Astrocyte of the spinal cord (primary cell): ENCODE measurements around the gene PRXL2B.

Experiments used
- DNase-seq: peaks from one replicate; pipeline ENCODE4 v3.0.0; 2011; ENCODE audit warnings: low read depth, low spot score
- H3K4me3 ChIP-seq: 2 replicates; pipeline ENCODE4 v1.5.1; 2011; ENCODE audit warnings: low read depth, mild to moderate bottlenecking, low read length, moderate library complexity
- in situ Hi-C: cut with HindIII; loops from 2 replicates; pipeline ENCODE4 v1.10.0; 2017; ENCODE audit warnings: low sequenced_read_pairs
- TF ChIP-seq, protein P1 (sequence below): IDR thresholded peaks from 2 replicates; pipeline ENCODE4 v1.5.1; 2012; ENCODE audit warnings: low read depth, mild to moderate bottlenecking, low read length, inconsistent platforms

PRXL2B gene

DNA sequence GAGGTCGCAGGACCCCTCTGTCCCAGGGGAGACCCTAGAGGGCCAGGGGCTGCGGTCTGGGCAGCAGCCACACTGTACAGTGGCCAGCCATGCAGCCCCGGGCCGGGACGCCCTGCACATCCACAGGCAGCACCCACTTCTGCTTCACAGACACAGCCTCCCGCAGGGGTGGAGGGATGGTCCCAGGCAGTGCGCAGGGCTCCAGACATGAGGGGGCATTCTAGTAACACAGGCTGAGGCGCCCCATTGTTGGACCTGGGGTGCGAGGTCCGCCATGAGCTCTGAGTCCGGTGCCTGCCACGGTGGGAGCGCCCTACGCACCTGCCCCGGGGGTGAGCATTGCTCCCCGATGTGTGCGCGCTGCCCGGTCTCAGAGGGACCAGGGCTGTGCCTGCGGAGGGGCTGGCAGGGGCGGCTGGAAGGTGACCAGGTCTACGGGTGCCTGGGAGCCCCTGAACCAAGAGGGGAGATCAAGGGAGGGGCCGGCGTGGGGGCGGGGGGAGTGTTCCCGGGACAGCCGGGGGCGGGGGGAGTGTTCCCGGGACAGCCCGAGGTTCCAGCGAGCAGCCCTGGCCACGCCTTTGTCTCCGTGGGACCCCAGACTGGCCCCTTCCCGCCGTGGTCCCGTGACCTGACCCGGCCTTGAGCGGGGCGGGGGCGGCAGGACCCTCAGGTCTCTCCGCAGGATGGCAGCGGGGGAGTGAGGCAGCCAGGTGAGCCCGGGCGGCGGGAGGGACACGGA, 41.8 kb downstream of the PRXL2B start:
- no peak overlapping the region for H3K4me3 ChIP-seq
- no peak for DNase-seq
- TF ChIP-seq, protein P1, sequence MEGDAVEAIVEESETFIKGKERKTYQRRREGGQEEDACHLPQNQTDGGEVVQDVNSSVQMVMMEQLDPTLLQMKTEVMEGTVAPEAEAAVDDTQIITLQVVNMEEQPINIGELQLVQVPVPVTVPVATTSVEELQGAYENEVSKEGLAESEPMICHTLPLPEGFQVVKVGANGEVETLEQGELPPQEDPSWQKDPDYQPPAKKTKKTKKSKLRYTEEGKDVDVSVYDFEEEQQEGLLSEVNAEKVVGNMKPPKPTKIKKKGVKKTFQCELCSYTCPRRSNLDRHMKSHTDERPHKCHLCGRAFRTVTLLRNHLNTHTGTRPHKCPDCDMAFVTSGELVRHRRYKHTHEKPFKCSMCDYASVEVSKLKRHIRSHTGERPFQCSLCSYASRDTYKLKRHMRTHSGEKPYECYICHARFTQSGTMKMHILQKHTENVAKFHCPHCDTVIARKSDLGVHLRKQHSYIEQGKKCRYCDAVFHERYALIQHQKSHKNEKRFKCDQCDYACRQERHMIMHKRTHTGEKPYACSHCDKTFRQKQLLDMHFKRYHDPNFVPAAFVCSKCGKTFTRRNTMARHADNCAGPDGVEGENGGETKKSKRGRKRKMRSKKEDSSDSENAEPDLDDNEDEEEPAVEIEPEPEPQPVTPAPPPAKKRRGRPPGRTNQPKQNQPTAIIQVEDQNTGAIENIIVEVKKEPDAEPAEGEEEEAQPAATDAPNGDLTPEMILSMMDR, result no peak
- in situ Hi-C loops, result no loop called here

DNA sequence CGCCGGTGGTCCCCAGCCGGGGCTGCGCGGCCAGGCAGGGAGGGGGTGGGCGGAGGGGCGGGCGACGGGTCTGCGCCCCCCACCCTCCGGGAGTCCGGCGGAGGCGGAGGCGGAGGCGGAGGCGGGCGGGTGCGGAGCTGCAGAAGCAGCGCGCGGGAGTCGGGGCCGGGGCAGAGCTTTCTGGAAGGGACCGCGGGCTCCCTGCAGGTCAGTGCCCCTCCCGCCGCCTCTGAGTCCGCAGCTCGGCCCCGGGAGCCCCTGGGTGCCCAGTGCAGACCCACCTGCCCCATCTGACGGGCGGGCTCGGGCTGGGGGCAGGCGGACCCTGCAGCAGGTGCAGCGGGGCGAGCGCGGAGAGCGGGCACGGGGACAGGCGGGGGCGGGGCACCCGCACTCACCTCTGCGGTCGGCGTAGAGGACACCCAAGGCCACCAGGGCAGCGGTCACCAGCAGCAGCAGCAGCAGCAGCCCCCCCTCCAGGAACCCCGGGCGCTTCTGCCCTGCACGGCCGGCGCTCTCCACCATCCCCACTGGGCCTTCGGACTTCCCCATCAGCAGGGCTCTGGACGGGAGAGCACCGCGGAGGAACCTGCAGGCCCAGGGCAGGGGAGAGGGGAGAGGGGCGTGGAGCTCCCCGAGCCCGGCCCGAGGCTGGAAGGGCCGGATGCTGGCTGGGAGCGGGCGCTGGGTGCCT, 42.5 kb downstream of the PRXL2B start:
- H3K4me3 ChIP-seq, result no peak overlapping the region
- DNase-seq, result no peak
- in situ Hi-C loops, result no loop called here
- TF ChIP-seq, protein P1, result no peak

DNA sequence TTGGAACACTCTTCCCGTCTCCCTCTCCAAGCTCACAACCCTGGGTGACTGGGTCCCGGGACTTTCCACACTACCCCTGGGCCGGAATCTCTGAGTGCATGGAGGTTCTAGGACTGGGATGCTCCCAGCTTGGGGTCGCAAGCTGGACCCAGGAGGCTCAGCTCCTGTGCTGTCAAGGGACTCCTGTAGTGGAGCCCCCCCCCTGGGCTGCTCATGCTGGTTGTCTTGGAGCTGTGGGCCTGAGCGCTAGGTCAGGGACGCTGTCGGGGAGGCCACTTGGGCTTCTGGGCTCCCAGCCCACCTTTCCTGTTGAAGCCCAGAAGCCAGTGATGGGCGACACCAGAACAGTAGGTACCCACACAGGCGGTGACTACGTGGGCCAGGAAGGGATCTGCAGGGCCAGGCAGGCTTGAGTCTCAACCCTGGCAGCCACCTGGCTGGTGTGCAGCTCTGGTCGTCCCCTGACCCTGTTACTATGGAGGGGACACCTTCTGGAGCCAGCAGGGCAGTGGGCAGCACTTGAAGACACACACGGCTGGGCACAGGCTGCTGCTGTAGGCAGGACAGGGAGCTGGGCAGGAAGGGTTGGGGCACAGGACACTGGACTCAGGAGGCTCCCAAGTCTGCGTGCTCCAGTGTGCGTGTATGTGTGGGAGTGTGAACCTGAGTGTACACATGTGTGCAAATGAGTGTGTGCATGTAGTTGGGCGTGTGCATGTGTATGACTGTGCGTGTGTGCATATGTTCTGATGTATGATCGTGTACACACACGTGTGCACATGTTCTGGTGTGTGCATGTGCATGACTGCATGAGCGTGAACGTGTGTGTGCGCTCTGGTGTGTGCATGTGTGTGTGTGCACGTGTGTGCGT, 43.3 kb downstream of the PRXL2B start:
- no peak for DNase-seq
- in situ Hi-C loops, result no loop called here
- H3K4me3 ChIP-seq, result no peak overlapping the region
- TF ChIP-seq, protein P1, result no peak

DNA sequence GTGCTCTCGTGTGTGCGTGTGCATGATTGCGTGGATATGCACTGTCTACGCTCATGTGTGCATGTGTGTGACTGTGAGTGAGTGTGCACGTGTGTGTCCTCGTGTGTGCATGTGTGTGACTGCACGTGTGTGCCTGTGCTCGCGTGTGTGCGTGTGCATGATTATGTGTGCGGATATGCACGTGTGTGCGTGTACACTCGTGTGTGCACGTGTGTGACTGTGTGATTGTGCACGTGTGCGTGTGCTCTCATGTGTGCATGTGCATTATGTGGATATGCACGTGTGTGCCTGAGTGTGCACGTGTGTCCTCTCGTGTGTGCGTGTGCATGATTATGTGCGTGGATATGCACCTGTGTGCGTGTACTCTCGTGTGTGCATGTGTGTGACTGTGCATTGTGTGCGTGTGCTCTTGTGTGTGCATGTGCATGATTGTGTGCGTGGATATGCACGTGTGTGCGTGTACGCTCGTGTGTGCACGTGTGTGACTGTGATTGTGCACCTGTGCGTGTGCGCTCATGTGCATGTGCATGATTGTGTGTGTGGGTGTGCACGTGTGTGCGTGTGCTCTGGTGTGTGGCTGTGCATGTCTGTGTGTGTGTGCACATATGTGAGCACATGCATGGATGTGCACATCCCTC, 44.0 kb downstream of the PRXL2B start:
- TF ChIP-seq, protein P1, result no peak
- in situ Hi-C loops, result no loop called here
- no peak overlapping the region for H3K4me3 ChIP-seq
- no peak for DNase-seq

DNA sequence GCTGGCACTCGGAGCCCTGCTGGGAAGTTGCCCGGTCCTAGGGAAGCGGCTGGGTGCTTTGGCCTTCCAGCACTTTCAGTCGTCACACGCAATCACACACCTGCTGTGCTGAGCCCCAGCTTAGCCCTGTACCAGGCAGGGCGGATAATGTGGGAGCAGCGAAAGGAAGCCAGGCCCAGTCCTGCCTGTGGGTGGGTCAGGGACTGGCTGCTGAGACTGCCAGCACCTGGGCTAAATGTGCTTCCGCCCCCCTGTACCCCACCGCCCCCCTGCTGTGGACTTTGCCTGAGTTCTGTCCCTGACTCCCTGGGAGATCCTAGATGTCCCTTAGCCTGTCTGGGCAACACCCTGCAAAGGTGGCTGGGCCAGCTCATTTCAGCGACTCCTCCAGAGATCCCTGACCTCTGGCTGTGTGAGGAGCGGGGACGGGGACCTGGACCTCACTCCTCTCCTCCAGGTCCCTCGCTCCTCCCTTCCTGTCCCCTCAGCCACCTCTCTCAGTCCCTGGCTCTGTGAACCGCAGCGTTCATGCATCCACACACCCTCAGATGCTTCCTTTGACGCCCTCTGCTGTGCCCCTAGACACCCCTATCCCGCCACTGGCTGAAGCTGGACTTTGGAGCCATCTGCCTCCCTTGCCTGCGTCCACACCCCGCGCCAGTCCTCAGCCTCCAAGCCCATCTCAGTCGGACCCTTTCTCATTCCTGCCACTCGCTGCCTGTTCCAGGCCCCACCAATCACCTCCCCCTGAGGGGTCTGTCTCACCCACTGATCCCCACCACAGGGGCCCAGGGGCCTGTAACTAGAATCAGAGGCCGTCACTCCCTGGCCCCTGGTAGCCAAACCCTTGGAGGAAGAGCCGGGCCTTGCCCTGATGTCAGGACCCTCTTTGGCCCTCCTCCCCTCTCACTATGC, 44.8 kb downstream of the PRXL2B start:
- TF ChIP-seq, protein P1, result no peak
- in situ Hi-C loops, result no loop called here

More for the DNA sequence above, 44.8 kb downstream of the PRXL2B start:
- H3K4me3 ChIP-seq, result no peak overlapping the region
- DNase-seq, result no peak
